ENCODE measurements around the gene PRIM1.
"Not testable (repeated sequence)": the region's sequence is repeated elsewhere in the genome, so short reads cannot be mapped to it uniquely, and the experiment has no call there.

Gene PRIM1

GRCh38 chr12:56763753-56764657, 11.9 kb upstream of the PRIM1 start:
- in situ Hi-C loops (cut with MboI; ENCODE audit: low sequenced_read_pairs), result loop anchor here (25.0 kb wide), 1 partner anchor 223 kb away; a partner anchor contains a TSS

GRCh38 chr12:56761812-56762211, 9.7 kb upstream of the PRIM1 start:
- in situ Hi-C loops (cut with MboI; ENCODE audit: low sequenced_read_pairs), result loop anchor here (25.0 kb wide), 1 partner anchor 225 kb away; a partner anchor contains a TSS

DNA sequence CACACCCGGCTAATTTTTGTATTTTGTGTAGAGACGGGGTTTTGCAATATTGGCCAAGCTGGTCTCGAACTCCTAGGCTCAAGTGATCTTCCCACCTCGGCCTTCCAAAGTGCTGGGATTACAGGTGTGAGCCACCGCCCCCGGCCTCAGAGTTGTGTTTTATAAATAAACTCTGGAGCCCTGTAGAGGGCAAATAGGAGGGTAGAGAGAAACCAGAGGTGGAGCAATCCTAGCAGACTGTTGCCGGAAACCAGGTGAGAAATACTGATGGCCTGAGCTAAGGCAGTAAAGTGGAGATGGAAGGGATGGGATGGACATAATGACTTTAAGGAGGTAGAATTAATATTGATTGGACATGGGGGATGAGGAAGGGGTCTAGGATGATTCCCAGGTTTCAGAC, 8.3 kb upstream of the PRIM1 start:
- in situ Hi-C loops (cut with MboI; ENCODE audit: low sequenced_read_pairs), result loop anchor here (25.0 kb wide), 1 partner anchor 227 kb away; a partner anchor contains a TSS

DNA sequence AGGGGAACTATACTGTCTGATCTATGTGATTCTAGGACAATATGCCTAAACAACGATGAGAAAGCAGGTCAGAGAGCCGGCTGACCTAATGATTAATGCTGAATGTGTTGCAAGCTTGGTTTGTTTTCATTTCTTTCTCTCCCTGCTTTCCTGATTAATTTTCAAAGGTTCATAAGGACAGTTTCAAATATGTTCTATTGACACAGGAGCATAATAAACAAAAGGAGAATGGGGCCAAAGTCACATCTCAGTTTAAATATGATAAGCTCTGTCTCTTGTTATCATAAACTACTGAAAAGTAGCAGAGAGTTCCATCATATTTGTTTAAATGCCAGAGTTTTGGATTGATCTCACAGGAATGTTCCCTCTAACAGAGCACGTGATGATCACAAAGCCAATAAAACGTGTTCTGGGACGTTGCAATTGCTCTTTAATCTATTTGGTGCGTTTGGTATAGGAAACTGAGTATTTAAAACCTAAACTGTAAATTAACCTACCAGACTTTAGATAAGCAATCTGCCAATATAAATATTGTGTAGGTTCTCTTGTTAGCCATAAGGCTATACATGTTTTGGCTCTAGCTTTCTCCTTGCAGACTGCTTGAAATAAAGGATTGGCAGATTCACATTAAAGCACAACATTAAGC, 7.3 kb upstream of the PRIM1 start:
- in situ Hi-C loops (cut with MboI; ENCODE audit: low sequenced_read_pairs), result loop anchor here (25.0 kb wide), 1 partner anchor 228 kb away; a partner anchor contains a TSS

GRCh38 chr12:56758728-56759262, 6.7 kb upstream of the PRIM1 start:
- in situ Hi-C loops (cut with MboI; ENCODE audit: low sequenced_read_pairs), result loop anchor here (25.0 kb wide), 1 partner anchor 229 kb away; a partner anchor contains a TSS

GRCh38 chr12:56757971-56758370, 5.8 kb upstream of the PRIM1 start:
- in situ Hi-C loops (cut with MboI; ENCODE audit: low sequenced_read_pairs), result loop anchor here (25.0 kb wide), 1 partner anchor 229 kb away; a partner anchor contains a TSS

GRCh38 chr12:56753566-56753965, 1.4 kb upstream of the PRIM1 start:
- in situ Hi-C loops (cut with MboI; ENCODE audit: low sequenced_read_pairs), result loop anchor here (25.0 kb wide), 1 partner anchor 234 kb away; a partner anchor contains a TSS

GRCh38 chr12:56750596-56750995, 1.5 kb downstream of the PRIM1 start:
- in situ Hi-C loops (cut with MboI; ENCODE audit: low sequenced_read_pairs), result loop anchor here (25.0 kb wide), 1 partner anchor 237 kb away; a partner anchor contains a TSS

- in situ Hi-C loops (cut with MboI; ENCODE audit: low sequenced_read_pairs), result loop anchor here (25.0 kb wide), 1 partner anchor 237 kb away; a partner anchor contains a TSS
Measured at GRCh38 chr12:56749853-56750252, 2.3 kb downstream of the PRIM1 start.

- in situ Hi-C loops (cut with MboI; ENCODE audit: low sequenced_read_pairs), result no loop called here
Measured at GRCh38 chr12:56749359-56749758, 2.8 kb downstream of the PRIM1 start.

- in situ Hi-C loops (cut with MboI; ENCODE audit: low sequenced_read_pairs), result no loop called here
Measured at GRCh38 chr12:56728139-56728861, 23.8 kb downstream of the PRIM1 start.

GRCh38 chr12:56726196-56726675, 25.9 kb downstream of the PRIM1 start:
- in situ Hi-C loops (cut with MboI; ENCODE audit: low sequenced_read_pairs), result not testable (repeated sequence)

DNA sequence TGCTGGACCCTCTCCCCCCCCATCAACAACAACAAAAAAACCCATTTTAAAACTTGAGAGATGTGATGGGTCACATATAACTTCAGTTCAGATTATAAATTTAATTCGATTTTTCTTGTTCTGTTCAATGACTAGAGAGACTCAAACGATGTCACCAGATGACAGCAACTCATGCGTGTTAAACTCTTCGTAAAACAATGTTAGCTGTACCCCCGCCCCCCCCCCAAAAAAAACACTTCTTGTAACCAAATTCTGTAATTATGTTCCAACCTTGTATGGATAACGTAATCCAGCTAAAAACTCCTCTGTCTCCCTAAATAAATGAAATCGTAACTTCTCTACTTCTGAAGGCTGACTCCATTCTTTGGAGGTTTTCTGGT, 26.4 kb downstream of the PRIM1 start:
- in situ Hi-C loops (cut with MboI; ENCODE audit: low sequenced_read_pairs), result no loop called here

DNA sequence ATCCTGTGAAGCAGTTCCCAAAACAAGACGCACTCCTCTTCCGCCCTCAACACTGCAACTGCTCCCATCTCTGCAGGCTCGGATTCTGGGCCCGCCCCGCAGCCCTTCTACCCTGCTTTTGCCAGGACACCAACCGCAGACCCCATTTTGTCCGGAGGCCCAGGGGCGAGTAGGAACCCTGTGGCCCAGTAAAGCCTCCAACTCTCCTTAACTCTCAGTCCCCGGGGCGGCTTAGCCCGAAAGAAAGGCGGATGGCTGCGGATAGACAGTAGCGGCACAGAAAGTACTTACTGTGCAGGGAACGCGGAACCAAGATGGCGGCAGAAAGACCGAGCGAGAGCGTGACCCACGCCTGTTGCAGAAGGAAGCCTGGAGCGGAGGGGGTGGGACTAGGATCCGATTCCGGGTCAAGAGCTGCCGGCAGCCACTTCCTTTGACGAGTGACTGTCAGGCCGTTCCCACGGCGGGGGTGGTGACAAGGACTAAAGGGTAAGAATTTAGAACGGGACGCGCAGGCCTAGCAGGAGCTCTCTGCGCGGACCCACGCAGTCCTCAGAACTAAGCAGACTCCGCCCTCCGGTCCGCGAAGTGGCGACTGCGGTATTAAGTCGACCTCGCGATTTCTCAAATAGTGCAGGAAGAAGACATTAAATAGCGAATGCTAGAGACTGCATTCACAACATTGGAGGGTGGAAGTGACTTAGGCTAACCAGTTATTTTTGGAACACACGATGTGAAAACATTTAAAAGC, 27.0 kb downstream of the PRIM1 start, which contains the start of gene NACA:
Gene NACA, minus strand, starts transcription at position 328 of the 751 bp plus-strand sequence. CDS start 778 bp downstream, outside the sequence.
- in situ Hi-C loops (cut with MboI; ENCODE audit: low sequenced_read_pairs), result no loop called here

- in situ Hi-C loops (cut with MboI; ENCODE audit: low sequenced_read_pairs), result no loop called here
Measured at GRCh38 chr12:56724701-56724971, 27.5 kb downstream of the PRIM1 start.

GRCh38 chr12:56723889-56724700, 28.0 kb downstream of the PRIM1 start:
- in situ Hi-C loops (cut with MboI; ENCODE audit: low sequenced_read_pairs), result no loop called here

DNA sequence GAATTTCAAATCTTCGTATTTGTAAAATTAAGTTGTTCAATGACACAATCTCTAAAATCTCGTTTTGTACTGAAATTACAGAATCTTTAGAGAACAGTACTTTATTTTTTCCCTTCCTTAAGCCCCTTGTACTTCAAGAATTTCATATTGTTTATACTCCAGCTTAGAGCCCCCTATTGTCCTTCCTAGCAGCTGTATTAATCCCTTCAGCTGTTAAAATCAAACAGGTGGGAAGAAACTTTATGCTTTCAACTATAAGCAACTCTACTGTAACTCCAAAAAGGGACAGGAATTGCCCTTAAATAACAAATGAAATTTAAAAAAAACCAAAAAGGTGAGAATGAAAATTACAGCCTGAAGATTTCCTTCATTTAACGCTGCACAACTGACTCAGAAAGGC, 28.8 kb downstream of the PRIM1 start:
- in situ Hi-C loops (cut with MboI; ENCODE audit: low sequenced_read_pairs), result no loop called here

DNA sequence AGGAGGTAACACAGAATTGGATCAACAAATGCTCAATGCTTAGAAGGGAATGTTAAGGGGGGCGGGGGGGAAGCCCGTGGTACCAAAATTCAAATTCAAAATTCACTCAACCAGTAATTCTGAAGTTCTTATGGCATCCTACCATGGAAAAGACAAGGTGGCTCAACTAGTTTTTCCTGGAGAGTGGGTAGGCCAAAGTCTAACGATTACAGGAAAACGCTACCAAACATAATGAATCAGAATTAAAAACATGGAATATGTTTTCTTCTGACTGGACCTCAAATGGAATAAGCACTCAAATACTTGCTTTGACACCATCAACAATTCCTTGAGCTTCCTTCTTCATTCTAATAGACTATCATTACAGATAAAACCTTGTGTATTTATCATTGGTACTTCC, 29.3 kb downstream of the PRIM1 start:
- in situ Hi-C loops (cut with MboI; ENCODE audit: low sequenced_read_pairs), result no loop called here

GRCh38 chr12:56721721-56722120, 30.4 kb downstream of the PRIM1 start:
- in situ Hi-C loops (cut with MboI; ENCODE audit: low sequenced_read_pairs), result no loop called here
